ENCODE data around the gene PTK7. TPM values are rescaled to one million over a fixed set of nuclear protein-coding genes. Genes with fewer than 3 reads are reported as not detected.

PTK7 gene
- total RNA-seq (ENCODE audit: low replicate concordance): 68.0 and 155 TPM in 2 replicates

GRCh38 chr6:43075670-43076463 is at the start of gene PTK7:
Gene PTK7 (plus strand): TSS chr6:43076314. CDS start chr6:43076489, 175 bp downstream.
- DNase-seq (ENCODE audit: low spot score): peak; percentile 96
- H3K79me2 ChIP-seq (ENCODE audit: low read depth): peaks cover 46% of the 10 kb centered on the region
- peak within 1 kb of the TSS; percentile 99 for H3K4me3 ChIP-seq
- peaks cover 3% of the 10 kb centered on the region for H3K27me3 Mint-ChIP-seq (ENCODE audit: insufficient read depth, low read depth)
- peak within 1 kb of the TSS; percentile 82 for H3K9ac ChIP-seq
- H3K4me1 ChIP-seq: peaks cover 28% of the 10 kb centered on the region
- peak within 1 kb of the TSS; percentile 91 for H3K4me3 Mint-ChIP-seq
- peak within 1 kb of the TSS; percentile 76 for H2AFZ ChIP-seq (replicated peaks)
- no peaks in the 10 kb centered on the region for H3K36me3 ChIP-seq
- H3K36me3 Mint-ChIP-seq: peaks cover 11% of the 10 kb centered on the region
- H3K4me1 Mint-ChIP-seq: peaks cover 35% of the 10 kb centered on the region
- no peaks in the 10 kb centered on the region for H3K9me3 Mint-ChIP-seq
- H3K27ac ChIP-seq: peak within 1 kb of the TSS; percentile 24
- H3F3A ChIP-seq (ENCODE audit: low read depth): peaks cover 18% of the 10 kb centered on the region
- H3K27ac Mint-ChIP-seq: no peak within 1 kb of the TSS
- H3K9me3 ChIP-seq (ENCODE audit: low read depth): no peaks in the 10 kb centered on the region
- TF ChIP-seq, protein P1, sequence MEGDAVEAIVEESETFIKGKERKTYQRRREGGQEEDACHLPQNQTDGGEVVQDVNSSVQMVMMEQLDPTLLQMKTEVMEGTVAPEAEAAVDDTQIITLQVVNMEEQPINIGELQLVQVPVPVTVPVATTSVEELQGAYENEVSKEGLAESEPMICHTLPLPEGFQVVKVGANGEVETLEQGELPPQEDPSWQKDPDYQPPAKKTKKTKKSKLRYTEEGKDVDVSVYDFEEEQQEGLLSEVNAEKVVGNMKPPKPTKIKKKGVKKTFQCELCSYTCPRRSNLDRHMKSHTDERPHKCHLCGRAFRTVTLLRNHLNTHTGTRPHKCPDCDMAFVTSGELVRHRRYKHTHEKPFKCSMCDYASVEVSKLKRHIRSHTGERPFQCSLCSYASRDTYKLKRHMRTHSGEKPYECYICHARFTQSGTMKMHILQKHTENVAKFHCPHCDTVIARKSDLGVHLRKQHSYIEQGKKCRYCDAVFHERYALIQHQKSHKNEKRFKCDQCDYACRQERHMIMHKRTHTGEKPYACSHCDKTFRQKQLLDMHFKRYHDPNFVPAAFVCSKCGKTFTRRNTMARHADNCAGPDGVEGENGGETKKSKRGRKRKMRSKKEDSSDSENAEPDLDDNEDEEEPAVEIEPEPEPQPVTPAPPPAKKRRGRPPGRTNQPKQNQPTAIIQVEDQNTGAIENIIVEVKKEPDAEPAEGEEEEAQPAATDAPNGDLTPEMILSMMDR (IDR thresholded peaks at IDR 0.05): no peak
- no peak for TF ChIP-seq EZH2phosphoT487 (IDR thresholded peaks at IDR 0.05)
- TF ChIP-seq EZH2 (IDR thresholded peaks at IDR 0.05): no peak
- peak within 1 kb of the TSS; percentile 96 for H3K4me2 ChIP-seq
- H3K27me3 ChIP-seq: no peaks in the 10 kb centered on the region
- peaks cover 44% of the 10 kb centered on the region for H4K20me1 ChIP-seq (ENCODE audit: low read depth)

- Histone ChIP-seq H3K4me3 (no peak overlapping the region), H3K4me2 (no peak overlapping the region), H3K27me3 (no peaks in the 10 kb centered on the region), H3K9ac (no peak overlapping the region), H4K20me1 (ENCODE audit: low read depth) (peaks cover 7% of the 10 kb centered on the region), H3F3A (ENCODE audit: low read depth) (peaks cover 17% of the 10 kb centered on the region), H3K79me2 (ENCODE audit: low read depth) (peaks cover 36% of the 10 kb centered on the region), H3K4me1 (no peaks in the 10 kb centered on the region), H3K27ac (no peak overlapping the region), H2AFZ (replicated peaks) (no peak overlapping the region), H3K36me3 (peaks cover 7% of the 10 kb centered on the region), H3K9me3 (ENCODE audit: low read depth) (no peaks in the 10 kb centered on the region)
- Mint-ChIP-seq H3K27ac (no peak overlapping the region), H3K9me3 (no peaks in the 10 kb centered on the region), H3K36me3 (peaks cover 25% of the 10 kb centered on the region), H3K4me3 (no peak overlapping the region), H3K4me1 (peaks cover 2% of the 10 kb centered on the region), H3K27me3 (ENCODE audit: insufficient read depth, low read depth) (no peaks in the 10 kb centered on the region)
- TF ChIP-seq EZH2phosphoT487 (IDR thresholded peaks at IDR 0.05): no peak
- no peak for TF ChIP-seq EZH2 (IDR thresholded peaks at IDR 0.05)
- TF ChIP-seq, protein P1 (IDR thresholded peaks at IDR 0.05): no peak
- DNase-seq (ENCODE audit: low spot score): no peak
Observed at GRCh38 chr6:43026365-43026764, 49.7 kb upstream of the PTK7 start.

DNA sequence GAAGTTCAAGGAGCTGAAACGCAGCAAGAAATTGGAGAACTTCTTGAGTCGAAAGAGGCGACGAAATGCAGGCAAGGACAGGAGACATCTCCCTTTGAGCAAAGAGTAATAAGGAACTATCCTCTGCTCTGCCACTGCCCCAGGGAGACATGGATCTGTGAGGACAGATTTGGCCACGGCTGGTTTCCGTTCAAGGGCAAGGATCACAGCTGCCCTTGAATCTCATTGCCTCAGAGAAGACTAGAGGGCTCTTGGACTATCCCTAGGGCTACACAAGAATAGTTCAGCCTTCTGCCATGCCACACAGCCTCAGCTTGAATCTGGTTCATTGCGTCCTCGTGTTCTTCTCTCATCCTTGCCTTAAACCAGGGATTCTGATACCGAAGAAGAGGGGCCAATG is 47.0 kb upstream of the PTK7 start:
- Mint-ChIP-seq H3K4me3 (no peak overlapping the region), H3K27me3 (ENCODE audit: insufficient read depth, low read depth) (no peaks in the 10 kb centered on the region), H3K4me1 (no peaks in the 10 kb centered on the region), H3K9me3 (no peaks in the 10 kb centered on the region), H3K27ac (no peak overlapping the region), H3K36me3 (peaks cover 34% of the 10 kb centered on the region)
- TF ChIP-seq EZH2phosphoT487 (IDR thresholded peaks at IDR 0.05) (no peak), EZH2 (IDR thresholded peaks at IDR 0.05) (no peak)
- TF ChIP-seq, protein P1 (IDR thresholded peaks at IDR 0.05): no peak
- Histone ChIP-seq H3K9me3 (ENCODE audit: low read depth) (no peaks in the 10 kb centered on the region), H4K20me1 (ENCODE audit: low read depth) (peaks cover 3% of the 10 kb centered on the region), H3K4me1 (no peaks in the 10 kb centered on the region), H3K27me3 (no peaks in the 10 kb centered on the region), H3F3A (ENCODE audit: low read depth) (peaks cover 27% of the 10 kb centered on the region), H3K27ac (no peak overlapping the region), H3K4me2 (no peak overlapping the region), H3K79me2 (ENCODE audit: low read depth) (peaks cover 10% of the 10 kb centered on the region), H3K36me3 (peaks cover 7% of the 10 kb centered on the region), H3K4me3 (no peak overlapping the region), H3K9ac (no peak overlapping the region), H2AFZ (replicated peaks) (no peak overlapping the region)
- no peak for DNase-seq (ENCODE audit: low spot score)

All from neural progenitor cell (in vitro differentiated cells).